Stimulated activated CD4-positive, alpha-beta T cell treated with anti-CD3 and anti-CD28 coated beads, Interleukin-2, amount 100 ng/mL, for 48 hours (primary cell): ENCODE data around the gene SUPT20H.

Experiments used
- DNase-seq, 2 donors: peaks; one replicate each; pipeline ENCODE4 v3.0.0-alpha.2; 2020

The SUPT20H gene

DNA sequence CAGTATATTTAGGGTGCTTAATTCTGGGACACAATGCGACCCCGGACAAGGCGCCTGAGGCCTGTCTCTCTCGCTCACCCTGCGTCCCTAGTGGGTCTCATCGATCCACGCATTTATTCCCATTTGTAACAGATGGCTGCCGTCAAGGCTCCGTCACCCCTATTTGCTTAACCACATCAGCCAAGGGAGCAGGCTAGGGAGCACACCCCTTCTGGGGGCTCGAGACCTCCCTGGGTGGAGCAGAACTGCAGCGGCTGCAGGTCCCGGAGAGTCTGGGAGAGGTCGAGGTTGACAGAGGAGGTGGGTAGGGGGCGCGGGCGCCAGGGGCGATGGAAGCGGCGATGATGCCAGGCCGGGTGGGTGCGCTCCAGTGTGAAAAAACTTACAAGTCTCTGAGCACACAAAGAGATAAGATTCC is 60.9 kb downstream of the SUPT20H start:
- DNase-seq: peak; percentile 4 to 18

DNA sequence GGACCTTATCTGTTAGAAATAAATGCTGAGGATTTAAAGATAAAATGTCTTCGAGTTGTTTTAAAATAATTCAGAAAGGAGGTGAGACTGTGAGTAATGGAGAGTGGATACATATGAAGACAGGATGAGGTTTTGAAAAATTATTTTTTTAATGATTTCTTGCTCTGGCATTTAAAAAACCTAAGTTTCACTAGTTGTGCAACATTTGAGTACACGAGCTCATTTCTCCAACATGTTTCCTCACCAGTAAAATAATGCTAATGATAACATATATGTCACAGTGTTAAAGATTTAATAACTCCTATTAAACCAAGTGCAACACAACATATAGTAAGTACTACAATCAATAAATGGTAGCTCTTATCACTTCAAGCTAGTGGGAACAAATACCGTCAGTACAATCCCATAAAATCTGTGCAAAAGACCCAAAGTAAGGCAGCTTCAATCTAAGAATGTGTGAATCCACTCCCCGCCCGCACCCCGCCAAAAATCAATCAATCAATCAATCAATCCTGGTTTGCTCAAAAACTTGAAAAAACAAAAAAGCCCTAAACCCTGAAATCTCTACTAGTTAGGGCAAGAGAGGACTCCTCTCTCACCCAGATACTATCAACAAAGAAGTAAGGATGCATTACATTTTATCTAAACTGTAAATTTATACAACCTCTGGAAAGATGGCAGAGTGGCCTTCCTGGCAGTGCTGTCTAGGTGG is 61.6 kb downstream of the SUPT20H start:
- no peak for DNase-seq

DNA sequence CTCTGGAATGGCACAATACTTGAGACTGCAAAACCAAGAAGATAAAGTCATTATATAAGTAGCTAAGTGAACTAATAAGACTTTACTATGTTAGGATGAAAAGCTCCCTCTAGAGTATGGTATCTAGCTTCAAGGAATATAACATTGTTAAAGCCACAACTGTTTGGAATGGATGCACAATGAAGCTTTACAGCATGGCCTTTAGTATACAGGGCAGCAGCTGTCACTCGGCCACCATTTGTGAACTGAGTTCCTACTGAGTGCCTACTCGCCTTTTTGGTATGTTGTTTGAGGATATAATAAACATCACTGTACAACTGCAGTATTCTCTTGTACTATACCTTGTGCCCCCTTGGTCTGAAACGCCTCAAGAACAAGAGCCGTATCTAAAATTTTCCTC is 67.1 kb downstream of the SUPT20H start:
- DNase-seq: no peak

DNA sequence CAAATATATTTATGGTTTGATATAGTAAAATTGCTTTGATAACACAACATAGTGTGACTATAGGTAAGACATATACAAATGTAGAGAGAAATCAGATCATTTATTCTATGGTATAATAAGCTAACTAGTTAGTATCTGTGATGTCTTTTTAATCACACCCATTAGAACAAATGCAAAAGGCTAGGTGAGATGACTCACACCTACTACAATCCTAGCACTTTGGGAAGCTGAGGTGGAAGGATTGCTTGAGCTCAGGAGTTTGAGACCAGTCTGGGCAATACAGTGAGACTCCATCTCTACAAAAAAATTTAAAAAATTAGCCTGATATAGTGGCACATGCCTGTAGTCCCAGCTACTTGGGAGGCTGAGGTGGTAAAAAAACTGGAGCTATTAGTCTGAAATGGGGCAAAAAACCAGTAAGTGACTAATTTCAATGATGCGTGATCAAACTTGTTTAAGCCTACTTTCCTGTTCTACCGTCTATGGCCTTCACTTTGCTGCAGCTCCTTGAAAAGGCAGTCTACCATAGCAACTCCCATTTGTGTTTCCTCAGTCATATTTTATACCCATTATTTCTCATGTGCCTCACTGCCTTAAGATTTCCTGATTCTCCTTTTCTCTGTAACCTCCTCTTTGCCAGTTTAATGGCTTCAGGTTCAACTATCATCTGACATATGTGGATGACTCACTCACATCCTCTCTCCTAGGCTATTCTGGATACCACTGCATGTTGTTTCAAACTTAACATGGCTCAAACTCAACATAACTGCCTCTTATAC is 72.8 kb downstream of the SUPT20H start:
- DNase-seq: no peak

DNA sequence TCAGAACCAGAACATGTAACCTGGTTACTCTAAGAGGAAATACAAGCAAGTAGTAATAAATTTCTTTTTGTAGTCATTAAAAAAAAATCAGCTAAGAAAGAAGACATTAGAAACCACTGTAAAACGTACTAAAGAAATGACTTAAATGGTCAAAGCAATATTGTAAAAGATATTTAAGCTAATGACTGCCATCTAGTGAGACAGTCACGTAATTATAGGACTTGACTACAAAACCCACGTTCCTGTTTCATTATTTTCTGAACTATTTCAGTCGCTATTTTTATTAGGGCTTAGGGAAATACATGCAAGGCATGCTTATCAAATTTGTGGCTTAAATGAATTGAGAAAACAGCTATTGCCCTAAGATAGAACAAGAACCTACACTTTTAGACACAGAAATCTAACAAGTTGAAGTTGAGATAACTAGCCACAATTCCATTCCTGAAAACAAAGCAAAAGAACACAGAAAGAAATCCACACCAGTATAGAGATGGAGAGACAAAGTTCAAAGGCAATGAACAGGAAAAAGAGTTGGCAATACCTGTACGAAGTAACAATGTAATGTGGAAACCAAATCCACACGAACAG is 78.2 kb downstream of the SUPT20H start:
- no peak for DNase-seq

DNA sequence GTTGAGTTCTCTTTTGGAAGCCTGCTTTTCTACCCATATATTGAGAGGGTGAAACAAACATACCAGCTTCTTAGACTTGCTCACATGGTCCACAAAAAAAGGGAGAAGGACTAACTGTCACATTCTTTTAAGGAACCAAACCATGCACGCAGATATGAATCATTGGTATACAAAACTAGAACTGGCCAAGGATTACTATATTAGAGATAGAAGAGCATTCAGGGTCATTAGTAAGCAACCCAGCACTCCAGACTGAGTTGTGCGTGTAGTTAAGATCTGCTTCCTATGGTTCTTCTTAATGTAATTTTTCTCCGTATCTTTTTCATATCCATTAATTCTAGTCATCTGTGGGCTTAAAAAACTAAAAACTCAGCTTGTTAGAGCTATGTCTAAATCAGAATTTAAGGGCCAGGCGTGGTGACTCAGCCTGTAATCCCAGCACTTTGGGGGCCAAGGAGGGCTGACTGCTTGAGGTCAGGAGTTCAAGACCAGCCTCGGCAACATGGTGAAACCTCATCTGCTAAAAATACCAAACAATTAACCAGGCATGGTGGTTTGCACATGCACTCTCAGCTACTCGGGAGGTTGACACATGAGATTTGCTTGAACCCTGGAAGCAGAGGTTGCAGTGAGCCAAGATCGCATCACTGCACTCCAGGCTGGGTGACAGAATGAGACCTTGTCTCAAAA is 80.0 kb downstream of the SUPT20H start:
- DNase-seq: no peak

DNA sequence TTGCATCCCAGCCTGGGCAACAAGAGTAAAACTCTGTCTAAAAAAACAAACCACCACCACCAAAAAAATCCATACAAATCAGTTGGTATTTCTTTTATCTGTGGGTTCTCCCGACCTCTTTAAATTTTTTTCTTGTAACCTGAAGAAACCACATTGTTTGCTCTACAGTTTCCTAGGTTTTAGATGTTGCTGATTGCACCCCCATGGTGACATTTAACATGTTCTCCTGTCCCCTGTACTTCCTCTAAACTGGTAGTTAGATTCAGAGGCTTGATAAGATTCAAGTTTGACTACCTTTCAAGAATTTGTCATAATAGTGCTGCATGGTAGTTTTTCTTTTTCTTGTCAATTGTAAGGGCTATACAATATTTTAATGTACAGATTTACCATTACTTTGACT is 84.3 kb downstream of the SUPT20H start:
- DNase-seq: no peak

DNA sequence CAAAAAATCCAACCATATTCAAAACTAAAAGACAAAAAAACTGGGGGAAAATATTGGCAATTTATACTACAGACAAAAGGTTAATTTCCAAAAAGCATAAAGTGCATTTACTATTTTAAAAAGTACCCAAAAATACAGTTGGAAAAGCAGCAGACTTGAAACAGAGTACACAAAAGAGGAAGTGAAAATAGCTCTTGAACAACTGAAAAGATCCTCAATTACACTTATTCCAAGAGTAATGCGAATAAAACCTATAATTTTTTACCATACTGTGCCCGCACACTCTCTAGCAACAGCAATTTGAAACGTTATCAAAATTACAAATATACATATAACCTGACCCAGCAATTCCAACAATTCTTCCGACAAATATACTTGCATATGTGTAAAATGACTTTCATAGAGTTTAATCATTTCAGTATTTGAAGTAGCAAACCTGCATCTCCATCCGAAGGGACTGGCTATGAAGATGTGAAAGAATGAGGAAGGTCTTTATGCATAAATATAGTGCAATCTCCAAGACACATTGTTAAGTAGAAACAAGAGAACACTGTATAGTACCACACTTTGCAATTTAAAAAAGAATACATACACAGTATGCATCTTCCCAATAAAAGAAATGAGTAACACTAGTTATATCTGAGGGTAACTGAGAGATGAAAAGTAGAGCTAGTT is 85.7 kb downstream of the SUPT20H start:
- no peak for DNase-seq

DNA sequence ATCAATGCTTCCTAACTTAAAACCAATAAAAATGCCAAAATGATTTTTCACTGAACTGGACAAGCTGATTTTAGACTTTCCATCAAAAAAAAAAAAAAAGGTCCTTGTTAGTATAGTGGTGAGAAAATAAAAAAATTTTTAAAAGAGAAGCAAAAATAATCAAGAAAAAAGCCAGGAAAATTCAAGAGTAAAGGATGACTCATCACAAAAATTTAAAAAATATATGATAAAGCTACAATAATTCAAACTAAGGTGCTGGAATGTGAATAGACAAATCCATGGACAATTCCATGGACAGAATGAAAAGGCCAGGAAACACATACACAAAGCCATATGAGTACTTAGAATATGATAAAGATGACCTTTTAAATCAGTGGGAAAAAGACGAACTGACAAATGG is 86.5 kb downstream of the SUPT20H start:
- DNase-seq: no peak

DNA sequence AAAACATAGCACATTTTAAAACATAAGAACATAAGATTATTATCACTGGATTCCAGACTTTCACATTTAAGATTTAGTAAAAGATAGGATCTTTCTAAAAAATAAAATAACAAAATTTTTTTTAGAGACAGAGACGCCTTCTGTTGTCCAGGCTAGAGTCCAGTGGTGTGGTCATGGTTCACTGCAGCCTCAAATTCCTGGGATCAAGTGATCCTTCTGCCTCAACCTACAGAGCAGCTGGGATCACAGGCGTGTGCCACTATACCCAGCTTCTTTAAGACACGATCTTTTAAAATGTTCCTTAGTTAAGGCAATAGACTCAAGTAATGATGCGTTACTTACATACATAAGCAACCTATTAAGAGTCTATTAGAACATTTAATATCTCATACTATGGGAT is 93.1 kb downstream of the SUPT20H start:
- no peak for DNase-seq

DNA sequence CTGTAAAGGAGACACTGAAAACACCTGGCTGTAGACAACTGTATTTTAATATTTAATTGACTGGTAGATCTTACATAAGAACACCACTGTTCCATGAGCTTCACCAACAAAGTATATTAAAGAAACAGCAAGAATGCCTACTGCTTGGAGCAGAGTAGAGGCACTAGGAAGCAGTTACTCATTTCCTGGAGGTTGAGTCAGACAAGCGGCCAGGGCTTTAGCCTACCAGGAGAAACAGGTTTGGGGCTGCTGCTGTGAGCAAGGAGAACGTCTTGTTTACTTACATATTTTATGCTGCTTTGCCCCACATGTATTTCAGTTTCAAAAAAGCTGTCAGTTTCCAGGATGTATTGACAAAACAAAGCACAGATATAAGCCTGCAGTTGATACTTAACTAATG is 93.7 kb downstream of the SUPT20H start:
- no peak for DNase-seq

DNA sequence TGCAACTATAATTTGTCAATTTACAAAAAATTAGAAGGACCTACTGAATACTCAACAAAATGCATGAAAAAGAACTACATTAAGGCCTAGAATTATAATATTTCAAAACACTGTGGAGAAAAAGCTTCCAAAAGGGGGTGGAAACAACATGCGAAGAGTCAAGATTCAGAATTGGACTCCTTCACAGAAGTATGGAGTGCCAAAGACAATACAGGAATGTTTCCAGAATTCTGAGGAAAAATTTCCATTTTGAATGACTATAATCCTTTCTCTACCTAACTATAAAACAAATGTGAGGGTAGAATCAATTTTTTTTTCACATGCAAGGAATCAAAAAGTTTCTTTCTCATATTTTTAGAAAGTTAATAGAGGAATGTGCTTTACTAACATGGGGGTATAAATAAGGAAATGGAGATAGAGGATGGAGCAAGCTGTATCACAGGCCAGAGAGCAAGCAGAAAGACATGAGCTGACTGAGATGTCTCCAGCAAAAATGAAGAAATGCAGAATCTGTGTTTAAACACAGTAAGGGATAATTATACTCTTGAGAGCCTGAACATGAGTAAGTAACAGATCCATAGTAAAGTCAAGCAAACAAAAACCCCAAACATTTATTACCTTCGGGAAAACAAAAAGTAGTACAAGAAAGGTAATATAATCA is 99.9 kb downstream of the SUPT20H start:
- no peak for DNase-seq
